B cell (primary cell): ENCODE results near the gene DAO. TPM values are rescaled to one million over a fixed set of nuclear protein-coding genes. Genes with fewer than 3 reads are reported as not detected.

Source experiments
- ATAC-seq: fragments of 200-7000 bp; cut with Tn5 transposase; one replicate; pipeline ENCODE4 v1.10.0; 2021; ENCODE audit warnings: low read depth, mild to moderate bottlenecking, moderate number of reproducible peaks, moderate library complexity
- CTCF ChIA-PET: fragments of 350-600 bp; sonication (Branson Sonifier 250); formaldehyde crosslinking; loops from one replicate; lab custom pipeline; 2021; ENCODE audit warnings: antibody characterized with exemption, inconsistent platforms; lab: Charles Lee
- POLR2A ChIA-PET: fragments of 350-600 bp; sonication (Branson Sonifier 250); formaldehyde crosslinking; loops from one replicate; lab custom pipeline; 2021; ENCODE audit warnings: antibody characterized with exemption; lab: Charles Lee
- DNase-seq: peaks from one replicate; pipeline ENCODE4 v3.0.0; 2013
- H2AFZ ChIP-seq: 2 replicates; pipeline ENCODE4 v1.6.1; 2012; ENCODE audit warnings: mild to moderate bottlenecking, low read depth, low read length; ENCODE audit not compliant: insufficient read depth, poor library complexity, severe bottlenecking
- H3K27ac ChIP-seq, 2 donors: 1 replicate in 1 of 2; 2 replicates in 1 of 2; pipeline ENCODE4 v1.5.1; 2012 to 2013; ENCODE audit warnings: low read length in 2 of 2, mild to moderate bottlenecking in 2 of 2, moderate library complexity in 1 of 2
- H3K27me3 ChIP-seq, 4 experiments: fragments of 200-600 bp in 1 of 4; sonication (generic) in 1 of 4; replicated peaks in 1 of 4; 1 replicate in 2 of 4; 2 replicates in 2 of 4; pipeline versions ENCODE4 v1.6.1 to v1.7.0; 2013 to 2016; ENCODE audit warnings: low read length in 3 of 4, mild to moderate bottlenecking in 2 of 4, mixed read lengths in 1 of 4, moderate library complexity in 1 of 4; ENCODE audit not compliant: insufficient read depth in 4 of 4, control insufficient read depth in 3 of 4; ENCODE audit errors: control extremely low read depth in 1 of 4
- H3K36me3 ChIP-seq, 2 experiments: replicated peaks in 1 of 2; 1 replicate in 1 of 2; 2 replicates in 1 of 2; pipeline versions ENCODE4 v1.6.1 to v1.7.1; 2013; ENCODE audit warnings: low read length in 1 of 2; ENCODE audit not compliant: insufficient read depth in 2 of 2, control insufficient read depth in 1 of 2; ENCODE audit errors: control extremely low read depth in 1 of 2, extremely low read depth in 1 of 2
- H3K4me1 ChIP-seq, 2 donors: fragments of 200-600 bp in 1 of 2; sonication (generic) in 1 of 2; 1 replicate in 1 of 2; 2 replicates in 1 of 2; pipeline versions ENCODE4 v1.5.1 to v1.6.1; 2013 to 2017; ENCODE audit warnings: low read length in 2 of 2; ENCODE audit not compliant: control insufficient read depth in 2 of 2, insufficient read depth in 2 of 2
- H3K4me2 ChIP-seq: replicated peaks from 2 replicates; pipeline ENCODE3; 2012; ENCODE audit warnings: mild to moderate bottlenecking, low read depth, low read length; ENCODE audit not compliant: poor library complexity, severe bottlenecking
- H3K4me3 ChIP-seq, 5 experiments: fragments of 200-600 bp in 1 of 5; sonication (generic) in 1 of 5; 1 replicate in 3 of 5; 2 replicates in 2 of 5; pipeline versions ENCODE4 v1.5.1 to v1.7.0; 2011 to 2016; ENCODE audit warnings: low read length in 4 of 5, mild to moderate bottlenecking in 4 of 5, low read depth in 2 of 5, control low read depth in 1 of 5, moderate library complexity in 1 of 5; ENCODE audit not compliant: insufficient read depth in 1 of 5; ENCODE audit errors: control extremely low read depth in 1 of 5, extremely low read depth in 1 of 5
- H3K79me2 ChIP-seq: fragments of 200-600 bp; sonication (generic); one replicate; pipeline ENCODE4 v1.6.0; 2016; ENCODE audit warnings: low read length; ENCODE audit not compliant: control insufficient read depth, insufficient read depth
- H3K9ac ChIP-seq: fragments of 200-600 bp; sonication (generic); 2 replicates; pipeline ENCODE4 v1.6.1; 2017; ENCODE audit warnings: mild to moderate bottlenecking, low read length, moderate library complexity
- H3K9me3 ChIP-seq, 3 donors: one replicate each; pipeline versions ENCODE4 v1.6.1 to v1.7.1; 2013; ENCODE audit warnings: low read length in 2 of 3; ENCODE audit not compliant: control insufficient read depth in 2 of 3, insufficient read depth in 1 of 3; ENCODE audit errors: control extremely low read depth in 1 of 3
- H4K20me1 ChIP-seq: 2 replicates; pipeline ENCODE4 v1.6.0; 2012; ENCODE audit warnings: mild to moderate bottlenecking, low read length; ENCODE audit not compliant: insufficient read depth, control insufficient read depth, poor library complexity, severe bottlenecking
- H3K27ac Mint-ChIP-seq: one replicate; pipeline ENCODE4 v1.8.0; 2021; ENCODE audit warnings: mixed read lengths
- H3K27me3 Mint-ChIP-seq: one replicate; pipeline ENCODE4 v1.8.0; 2021; ENCODE audit warnings: mixed read lengths
- H3K4me1 Mint-ChIP-seq: one replicate; pipeline ENCODE4 v1.8.0; 2021; ENCODE audit warnings: mixed read lengths
- H3K4me3 Mint-ChIP-seq: one replicate; pipeline ENCODE4 v1.8.0; 2021; ENCODE audit warnings: mixed read lengths
- H3K9me3 Mint-ChIP-seq: one replicate; pipeline ENCODE4 v1.8.0; 2022; ENCODE audit warnings: mixed read lengths; ENCODE audit not compliant: insufficient read depth
- EZH2 ChIP-seq: IDR thresholded peaks from 2 replicates; pipeline ENCODE4 v1.6.1; 2012; ENCODE audit warnings: borderline replicate concordance, low read depth, mild to moderate bottlenecking, moderate library complexity, low read length; ENCODE audit not compliant: insufficient read depth, poor library complexity, severe bottlenecking
- WGBS: methylation state at CpG from one replicate; pipeline ENCODE4 v1.1.5; 2013; ENCODE audit warnings: missing lambda C conversion rate; ENCODE audit not compliant: insufficient coverage; 5-methylcytosine and 5-hydroxymethylcytosine counted together
- intact Hi-C: fragments of 100-400 bp; cut with micrococcal nuclease; formaldehyde crosslinking; loops from one replicate; pipeline ENCODE4 v1.10.0; 2022
- polyA plus RNA-seq: library from polyadenylated mRNA; depleted of rRNA; stranded (reverse); fragments of >200 nt; gene quantifications from 2 replicates; pipeline ENCODE4 v1.2.3, GENCODE V29; 2012
- total RNA-seq, 2 donors: library from RNA; stranded (reverse); fragments of 120-200 nt in 1 of 2; gene quantifications; 1 replicate in 1 of 2; 2 replicates in 1 of 2; pipeline versions ENCODE4 v1.2.3 to v1.2.4, GENCODE V29; 2013 to 2022
- TF ChIP-seq, protein P1 (sequence below): fragments of 200-600 bp; IDR thresholded peaks from one replicate; pipeline ENCODE4 v1.8.0; 2022; ENCODE audit warnings: antibody characterized with exemption, mild to moderate bottlenecking

DAO gene
- total and polyA plus RNA-seq, 2 donors (not counting 1 experiment from before 2014, with no cell fraction given) = not detected

GRCh38 chr12:108886873-108887629, 7.2 kb downstream of the DAO start:
- intact Hi-C loops = no loop called here
- Mint-ChIP-seq H3K4me3 (no peak overlapping the region), H3K27ac (no peak overlapping the region), H3K9me3 (no peaks in the 10 kb centered on the region), H3K27me3 (no peaks in the 10 kb centered on the region), H3K4me1 (no peaks in the 10 kb centered on the region)
- Histone ChIP-seq H3K79me2 (no peaks in the 10 kb centered on the region), H3K4me3 (no peak overlapping the region), H2AFZ (no peak overlapping the region), H3K36me3 (no peaks in the 10 kb centered on the region), H3K9ac (no peak overlapping the region), H4K20me1 (no peaks in the 10 kb centered on the region), H3K4me1 (peaks cover 0 to 5% of the 10 kb centered on the region in 2 donors), H3K27me3 (peaks cover 0 to 12% (median 0%) of the 10 kb centered on the region in 4 experiments), H3K4me2 (no peak overlapping the region), H3K9me3 (peaks cover 0 to 10% (median 2%) of the 10 kb centered on the region in 3 donors), H3K27ac (no peak overlapping the region)
- POLR2A ChIA-PET = no interaction called here
- TF ChIP-seq, protein P1, sequence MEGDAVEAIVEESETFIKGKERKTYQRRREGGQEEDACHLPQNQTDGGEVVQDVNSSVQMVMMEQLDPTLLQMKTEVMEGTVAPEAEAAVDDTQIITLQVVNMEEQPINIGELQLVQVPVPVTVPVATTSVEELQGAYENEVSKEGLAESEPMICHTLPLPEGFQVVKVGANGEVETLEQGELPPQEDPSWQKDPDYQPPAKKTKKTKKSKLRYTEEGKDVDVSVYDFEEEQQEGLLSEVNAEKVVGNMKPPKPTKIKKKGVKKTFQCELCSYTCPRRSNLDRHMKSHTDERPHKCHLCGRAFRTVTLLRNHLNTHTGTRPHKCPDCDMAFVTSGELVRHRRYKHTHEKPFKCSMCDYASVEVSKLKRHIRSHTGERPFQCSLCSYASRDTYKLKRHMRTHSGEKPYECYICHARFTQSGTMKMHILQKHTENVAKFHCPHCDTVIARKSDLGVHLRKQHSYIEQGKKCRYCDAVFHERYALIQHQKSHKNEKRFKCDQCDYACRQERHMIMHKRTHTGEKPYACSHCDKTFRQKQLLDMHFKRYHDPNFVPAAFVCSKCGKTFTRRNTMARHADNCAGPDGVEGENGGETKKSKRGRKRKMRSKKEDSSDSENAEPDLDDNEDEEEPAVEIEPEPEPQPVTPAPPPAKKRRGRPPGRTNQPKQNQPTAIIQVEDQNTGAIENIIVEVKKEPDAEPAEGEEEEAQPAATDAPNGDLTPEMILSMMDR = no peak
- TF ChIP-seq EZH2 = no peak
- 88% methylated on average over 8 of the region's 9 CpGs for WGBS
- no peak for ATAC-seq
- CTCF ChIA-PET = interaction anchor here (1.0 to 4.8 kb wide), 5 partner anchors 14 to 84 kb away, joined by 3 to 89 read pairs (median 14); no protein-coding TSS in a partner anchor
- no peak for DNase-seq

- Mint-ChIP-seq H3K9me3 (no peaks in the 10 kb centered on the region), H3K4me3 (no peak overlapping the region), H3K27ac (no peak overlapping the region), H3K27me3 (no peaks in the 10 kb centered on the region), H3K4me1 (no peaks in the 10 kb centered on the region)
- Histone ChIP-seq H3K9me3 (peaks cover 0 to 10% (median 2%) of the 10 kb centered on the region in 3 donors), H4K20me1 (no peaks in the 10 kb centered on the region), H3K4me1 (peaks cover 0 to 5% of the 10 kb centered on the region in 2 donors), H3K36me3 (no peaks in the 10 kb centered on the region), H3K27me3 (peaks cover 0 to 12% (median 0%) of the 10 kb centered on the region in 4 experiments), H3K4me3 (no peak overlapping the region), H3K4me2 (no peak overlapping the region), H3K79me2 (no peaks in the 10 kb centered on the region), H3K9ac (no peak overlapping the region), H2AFZ (no peak overlapping the region), H3K27ac (no peak overlapping the region)
- 53% methylated on average over 4 of the region's 6 CpGs for WGBS
- DNase-seq (no peak), ATAC-seq (no peak)
- CTCF ChIA-PET = interaction anchor here (1.0 to 3.7 kb wide), 2 partner anchors 13 to 62 kb away, joined by 3 to 14 read pairs; no protein-coding TSS in a partner anchor
- intact Hi-C loops = no loop called here
- no peak for TF ChIP-seq EZH2
- TF ChIP-seq, protein P1 = no peak
- POLR2A ChIA-PET = no interaction called here
These were observed 8.1 kb downstream of the DAO start for GRCh38 chr12:108888031-108888430.
